Erythroblast (primary cell): Measurements from ENCODE around the gene ZNF331.

Experiments
- DNase-seq, 2 experiments: peaks; one replicate each; lab custom pipeline; 2025; lab: John Stamatoyannopoulos, UW
- GATA1 ChIP-seq: IDR thresholded peaks from 2 replicates; pipeline ENCODE4 v1.6.1; 2011; ENCODE audit warnings: low read depth, mild to moderate bottlenecking, control low read depth, low read length, moderate library complexity
- POLR2A ChIP-seq: IDR thresholded peaks from 2 replicates; pipeline ENCODE4 v1.6.1; 2011; ENCODE audit warnings: mild to moderate bottlenecking, low read length

The ZNF331 gene

DNA sequence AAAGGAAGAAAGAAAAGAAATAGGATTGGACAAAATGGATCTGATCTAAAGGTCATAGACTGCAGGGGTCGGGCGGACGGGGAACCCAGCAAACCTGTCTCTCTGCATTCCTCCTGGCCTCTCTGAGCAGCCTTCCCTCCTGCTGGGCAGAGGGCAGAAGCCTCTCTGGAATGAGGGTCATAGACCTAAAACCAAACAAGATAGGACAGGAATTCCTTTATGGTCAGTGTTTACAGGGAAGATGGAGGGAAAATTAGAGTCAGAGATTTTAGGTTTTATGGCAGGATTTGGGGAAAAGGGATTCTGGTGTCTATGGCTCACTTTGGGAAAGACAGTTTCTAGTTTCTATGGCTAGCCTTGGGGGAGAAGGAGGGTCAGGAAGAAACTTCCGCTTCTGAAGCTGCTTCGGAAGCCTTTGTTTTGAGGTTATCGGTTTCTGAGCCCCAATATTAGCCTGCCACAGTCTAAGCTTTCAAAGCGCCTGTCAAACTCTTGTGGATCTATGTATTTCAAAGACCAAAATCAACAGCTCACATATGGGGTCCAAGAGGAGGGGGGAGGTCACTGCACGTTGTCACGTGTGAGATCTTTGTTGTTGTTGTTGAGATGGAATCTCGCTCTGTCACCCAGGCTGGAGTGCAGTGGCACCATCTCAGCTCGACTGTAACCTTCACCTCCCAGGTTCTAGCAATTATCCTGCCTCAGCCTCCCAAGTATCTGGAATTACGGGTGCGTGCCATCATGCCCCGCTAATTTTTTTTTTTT, 75.0 kb downstream of the ZNF331 start:
- TF ChIP-seq GATA1 (no peak), POLR2A (no peak)
- DNase-seq, result no peak

DNA sequence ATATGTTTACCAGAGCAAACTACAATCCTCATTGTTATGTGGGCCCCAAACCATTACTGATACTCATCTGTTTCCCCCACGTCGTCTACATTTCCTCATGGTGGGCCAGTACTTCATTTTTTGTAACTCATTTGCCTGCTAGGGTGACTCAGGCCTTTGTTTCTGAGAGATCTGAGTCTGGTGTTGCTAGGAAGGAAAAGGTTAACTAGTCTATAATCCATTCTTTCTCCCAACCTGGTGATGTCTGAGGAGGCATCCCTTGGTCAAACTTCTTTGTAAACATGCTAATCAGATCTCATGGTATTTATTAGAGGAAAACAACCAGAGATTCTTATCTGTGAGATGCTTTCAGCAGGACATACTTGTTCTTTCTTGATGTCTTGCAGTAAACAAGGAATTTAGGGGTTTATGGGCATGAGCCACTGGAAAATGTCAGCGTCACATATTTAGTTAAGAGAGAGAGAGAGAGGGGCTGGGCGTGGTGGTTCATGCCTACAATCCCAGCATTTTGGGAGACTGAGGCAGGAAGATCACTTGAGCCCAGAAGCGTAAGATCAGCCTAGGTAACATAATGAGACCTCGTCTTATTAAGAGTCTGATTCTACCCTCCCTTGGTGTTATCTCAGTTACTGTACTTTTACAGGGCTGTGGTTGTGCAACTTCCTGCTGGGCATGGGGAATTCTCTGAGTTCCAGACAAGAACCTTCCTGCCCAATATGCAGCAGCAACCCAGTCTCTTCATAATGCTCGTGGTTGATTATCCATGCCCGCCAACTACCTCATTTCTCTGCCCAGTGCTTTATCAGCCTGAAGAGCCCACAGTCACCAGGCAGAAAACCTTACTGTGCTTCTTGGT, 84.2 kb downstream of the ZNF331 start:
- DNase-seq, result no peak
- TF ChIP-seq GATA1, result no peak
- TF ChIP-seq POLR2A, result no peak

- TF ChIP-seq GATA1 (no peak), POLR2A (no peak)
- no peak for DNase-seq
Observed at GRCh38 chr19:53624771-53625545, 87.0 kb downstream of the ZNF331 start.

- TF ChIP-seq POLR2A (no peak), GATA1 (no peak)
- no peak for DNase-seq
Observed at GRCh38 chr19:53626486-53626885, 88.5 kb downstream of the ZNF331 start.

- TF ChIP-seq POLR2A (no peak), GATA1 (no peak)
Observed at GRCh38 chr19:53626976-53627375, 89.0 kb downstream of the ZNF331 start.

More at GRCh38 chr19:53626976-53627375, 89.0 kb downstream of the ZNF331 start:
- no peak for DNase-seq
